Measurements from ENCODE around the gene CMTM3.
"Not testable (repeated sequence)": the region's sequence is repeated elsewhere in the genome, so short reads cannot be mapped to it uniquely, and the experiment has no call there.

The CMTM3 gene

DNA sequence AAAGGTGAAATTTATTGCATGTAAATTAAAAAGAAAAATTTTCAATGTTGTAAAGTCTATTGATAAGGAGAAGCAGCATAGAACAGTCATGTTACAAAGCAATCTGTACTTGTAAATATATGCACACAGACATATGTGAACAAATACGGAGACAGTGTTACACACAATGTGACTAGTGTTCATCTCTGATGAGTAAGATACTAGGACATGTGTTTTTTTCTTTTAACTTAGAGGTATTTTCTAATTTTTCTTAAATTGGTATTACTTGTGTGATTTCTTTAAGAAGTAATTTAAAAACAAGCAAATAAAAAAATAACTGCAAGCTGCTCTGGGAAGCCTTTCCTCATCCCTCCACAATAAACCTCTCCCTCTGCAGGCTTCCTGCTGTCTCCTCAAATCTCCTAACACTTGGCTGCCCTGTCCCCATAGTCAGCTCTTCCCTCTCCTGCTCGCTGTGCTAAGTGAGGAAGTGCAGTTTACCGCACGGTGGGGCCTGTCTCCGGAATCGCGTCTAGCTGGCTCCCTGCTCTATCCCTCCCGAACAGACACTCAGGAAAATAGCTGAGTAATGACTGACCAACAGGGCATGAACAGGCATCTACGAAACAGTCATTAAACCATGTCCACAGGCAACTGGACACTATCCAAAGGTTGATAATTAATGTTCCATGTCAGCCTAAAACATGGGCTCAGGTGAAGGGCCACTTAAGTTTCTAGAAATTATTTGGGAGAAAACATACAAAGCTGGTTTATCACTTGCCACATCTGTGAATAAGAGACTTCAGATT lies 56.1 kb downstream of the CMTM3 start:
- no peak for DNase-seq (ENCODE audit: extremely low read depth in 1 of 2, low read depth in 1 of 2)

DNA sequence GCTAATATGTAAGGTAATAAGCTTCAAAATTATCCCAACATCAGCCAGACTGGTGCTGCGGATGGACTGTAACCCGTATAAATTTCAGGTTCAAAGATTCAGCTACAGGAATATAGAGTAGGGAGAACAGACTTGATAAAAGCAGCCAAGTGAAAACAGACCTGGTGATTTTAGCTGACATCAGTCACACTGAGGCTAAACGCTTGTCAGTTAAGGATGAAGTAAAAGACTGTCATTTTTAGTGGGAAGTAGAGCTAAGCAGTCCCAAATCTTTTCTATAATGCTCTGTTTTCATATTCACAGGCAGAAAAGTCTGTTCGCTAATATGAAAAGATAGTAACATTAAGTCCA lies 56.7 kb downstream of the CMTM3 start:
- DNase-seq (ENCODE audit: extremely low read depth in 1 of 2, low read depth in 1 of 2): no peak

DNA sequence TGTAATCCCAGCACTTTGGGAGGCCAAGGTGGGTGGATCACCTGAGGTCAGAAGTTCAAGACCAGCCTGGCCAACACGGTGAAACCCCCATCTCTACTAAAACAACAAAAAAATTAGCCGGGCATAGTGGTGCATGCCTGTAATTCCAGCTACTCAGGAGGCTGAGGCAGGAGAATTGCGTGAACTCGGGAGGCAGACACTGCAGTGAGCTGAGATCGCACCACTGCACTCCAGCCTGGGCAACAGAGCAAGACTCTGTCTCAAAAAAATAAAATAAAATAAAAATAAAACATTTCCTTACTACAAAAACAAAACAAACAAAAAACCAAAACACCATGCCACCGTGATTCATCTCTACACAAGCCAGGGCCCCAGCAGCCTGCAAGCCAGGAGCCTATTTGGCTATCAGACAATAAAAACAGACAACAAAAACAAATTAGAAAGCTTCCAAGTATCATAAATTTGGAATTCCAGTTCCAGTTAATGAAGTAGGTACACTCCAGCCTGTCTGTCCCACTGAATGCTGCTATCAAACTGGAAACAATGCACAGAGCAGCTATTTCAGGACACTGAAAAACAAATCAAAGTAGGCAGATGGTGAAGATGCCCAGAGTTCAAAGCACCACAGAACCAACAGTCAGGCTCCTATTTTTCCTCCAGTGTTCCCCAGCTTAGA lies 57.3 kb downstream of the CMTM3 start:
- not testable (repeated sequence) for DNase-seq (ENCODE audit: extremely low read depth in 1 of 2, low read depth in 1 of 2)

DNA sequence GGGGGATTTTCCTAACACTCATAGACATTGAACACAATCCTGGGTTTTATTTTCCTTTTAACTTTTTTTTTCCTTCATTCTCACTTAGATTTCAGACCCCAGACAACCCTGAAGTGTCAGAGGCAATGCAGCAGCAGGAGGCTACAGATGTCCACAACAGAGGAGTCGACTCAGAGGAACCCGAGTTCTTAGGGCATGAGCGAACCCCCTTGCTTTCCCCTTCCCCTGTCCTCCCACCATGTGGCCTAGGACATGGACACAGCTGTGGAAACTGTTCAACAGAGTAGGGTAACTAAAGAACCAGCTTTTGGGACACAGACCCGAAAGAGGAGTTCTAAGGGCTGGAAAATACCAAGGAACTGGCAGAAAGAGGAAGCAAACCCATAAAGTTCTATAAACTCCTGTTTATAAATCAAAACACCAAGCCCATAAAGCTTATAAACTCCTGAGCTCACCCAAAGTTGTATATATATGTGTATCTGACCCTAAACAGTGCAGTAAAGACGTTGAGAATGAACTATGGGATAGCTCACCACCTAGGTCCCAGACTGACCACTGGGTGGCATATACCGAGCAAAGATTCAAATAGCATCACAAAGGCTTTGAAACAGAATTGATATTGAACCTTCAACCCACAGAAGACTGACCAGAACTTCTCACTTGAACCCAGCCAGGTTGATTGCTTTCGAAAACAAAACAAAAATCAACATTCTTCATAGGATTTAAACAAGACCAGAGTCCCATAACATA lies 58.1 kb downstream of the CMTM3 start:
- no peak for DNase-seq (ENCODE audit: extremely low read depth in 1 of 2, low read depth in 1 of 2)
